OCI-LY1 (cell line): ENCODE results near the gene NDUFS5.

Experiments used
- EZH2 ChIP-seq: fragments of 200-600 bp; sonication (generic), shearing (Covaris generic); IDR thresholded peaks from 2 replicates; pipeline ENCODE4 v1.8.0; 2017; ENCODE audit warnings: borderline replicate concordance, mixed run types, mild to moderate bottlenecking, antibody characterized with exemption, low read length, moderate library complexity, mixed read lengths
- TF ChIP-seq, protein P1 (sequence below): fragments of 200-600 bp; sonication (generic), shearing (Covaris generic); IDR thresholded peaks from 2 replicates; pipeline ENCODE4 v1.5.1; 2017; ENCODE audit warnings: mild to moderate bottlenecking, antibody characterized with exemption, low read length, moderate library complexity, mixed read lengths

- TF ChIP-seq, protein P1, sequence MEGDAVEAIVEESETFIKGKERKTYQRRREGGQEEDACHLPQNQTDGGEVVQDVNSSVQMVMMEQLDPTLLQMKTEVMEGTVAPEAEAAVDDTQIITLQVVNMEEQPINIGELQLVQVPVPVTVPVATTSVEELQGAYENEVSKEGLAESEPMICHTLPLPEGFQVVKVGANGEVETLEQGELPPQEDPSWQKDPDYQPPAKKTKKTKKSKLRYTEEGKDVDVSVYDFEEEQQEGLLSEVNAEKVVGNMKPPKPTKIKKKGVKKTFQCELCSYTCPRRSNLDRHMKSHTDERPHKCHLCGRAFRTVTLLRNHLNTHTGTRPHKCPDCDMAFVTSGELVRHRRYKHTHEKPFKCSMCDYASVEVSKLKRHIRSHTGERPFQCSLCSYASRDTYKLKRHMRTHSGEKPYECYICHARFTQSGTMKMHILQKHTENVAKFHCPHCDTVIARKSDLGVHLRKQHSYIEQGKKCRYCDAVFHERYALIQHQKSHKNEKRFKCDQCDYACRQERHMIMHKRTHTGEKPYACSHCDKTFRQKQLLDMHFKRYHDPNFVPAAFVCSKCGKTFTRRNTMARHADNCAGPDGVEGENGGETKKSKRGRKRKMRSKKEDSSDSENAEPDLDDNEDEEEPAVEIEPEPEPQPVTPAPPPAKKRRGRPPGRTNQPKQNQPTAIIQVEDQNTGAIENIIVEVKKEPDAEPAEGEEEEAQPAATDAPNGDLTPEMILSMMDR = no peak
- TF ChIP-seq EZH2 = no peak
Measured at GRCh38 chr1:38992412-38993111, 33.6 kb upstream of the NDUFS5 start.
